ENCODE measurements around the gene TARS2. TPM values are rescaled to one million over a fixed set of nuclear protein-coding genes. Genes with fewer than 3 reads are reported as not detected.

TARS2 gene
- total and polyA plus RNA-seq, 2 of the 13 experiments (the other 11 are each of a cell fraction or from before 2014, with no cell fraction given) = 21.3 to 22.8 TPM

DNA sequence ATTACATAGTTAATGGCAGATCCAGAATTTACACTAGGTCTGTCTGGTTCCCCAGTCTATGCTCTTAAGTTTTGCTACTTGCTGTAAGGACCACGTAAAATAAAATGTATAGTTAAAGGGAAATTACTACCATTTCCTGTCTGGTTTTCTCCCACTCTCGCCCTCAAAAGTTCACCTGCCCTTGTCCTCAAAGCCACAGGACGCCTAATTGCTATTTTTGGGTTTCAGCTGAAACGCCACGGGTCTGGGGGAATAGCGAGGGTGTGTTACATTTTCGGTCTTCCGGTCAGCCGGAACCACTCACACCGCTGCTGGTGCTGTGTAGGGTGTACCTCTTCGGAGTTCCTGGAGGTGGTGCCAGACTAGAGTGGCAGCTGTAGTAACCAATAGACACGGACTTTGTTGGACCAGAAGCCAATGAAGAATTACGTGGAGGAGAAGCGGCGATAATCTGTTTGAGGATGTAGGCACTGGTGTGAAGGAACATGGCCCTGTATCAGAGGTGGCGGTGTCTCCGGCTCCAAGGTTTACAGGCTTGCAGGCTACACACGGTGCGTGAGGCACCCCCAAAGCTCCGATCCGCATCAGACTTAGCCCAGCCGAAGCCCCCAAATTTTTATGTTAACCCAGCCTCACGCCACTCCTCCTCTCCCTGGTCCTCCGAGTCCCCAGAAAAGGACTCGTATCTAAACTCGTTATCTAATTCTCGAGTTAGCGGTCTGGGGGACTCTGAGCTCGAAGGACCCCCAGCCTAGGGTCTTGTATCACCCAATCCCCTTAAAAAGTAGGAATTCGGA, at the start of gene TARS2 (continued):
- TF ChIP-seq, protein P1, sequence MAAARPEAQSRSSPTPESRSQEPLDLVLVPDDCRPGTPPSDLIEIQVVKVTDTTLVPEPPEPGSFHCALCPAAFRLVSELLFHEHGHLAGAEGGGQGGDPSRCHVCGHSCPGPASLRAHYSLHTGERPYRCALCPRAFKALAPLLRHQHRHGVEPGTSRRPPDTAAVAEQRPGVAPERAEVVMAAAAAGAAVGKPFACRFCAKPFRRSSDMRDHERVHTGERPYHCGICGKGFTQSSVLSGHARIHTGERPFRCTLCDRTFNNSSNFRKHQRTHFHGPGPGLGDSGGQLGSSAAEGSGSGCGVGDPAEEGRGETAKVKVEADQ (CRISPR knock-in tag; IDR thresholded peaks at IDR 0.05; ENCODE audit: borderline replicate concordance) = peak; percentile 85; the same call in 1 of the 2 replicates
- 0 out of 2 replicates have a peak, but pooled peaks have one; percentile 70 for TF ChIP-seq ZFP36L2 (CRISPR knock-in tag; IDR thresholded peaks at IDR 0.05)
- TF ChIP-seq FOXK1 (CRISPR knock-in tag; IDR thresholded peaks at IDR 0.05; ENCODE audit: borderline replicate concordance, low read depth) = peak; percentile 97
- no peak for TF ChIP-seq ZNF724P (CRISPR knock-in tag; IDR thresholded peaks at IDR 0.05; ENCODE audit: borderline replicate concordance)
- peak; percentile 69 for TF ChIP-seq THRA (CRISPR knock-in tag; IDR thresholded peaks at IDR 0.05; ENCODE audit: borderline replicate concordance)
- 0 out of 2 replicates have a peak, but pooled peaks have one; percentile 46 for TF ChIP-seq ZNF761 (CRISPR knock-in tag; conservative IDR thresholded peaks at IDR 0.05)
- TF ChIP-seq CBX5 (CRISPR knock-in tag; IDR thresholded peaks at IDR 0.05; ENCODE audit: borderline replicate concordance) = peak; percentile 92
- no peak for TF ChIP-seq ADNP (CRISPR knock-in tag; IDR thresholded peaks at IDR 0.05)
- TF ChIP-seq, protein P2, sequence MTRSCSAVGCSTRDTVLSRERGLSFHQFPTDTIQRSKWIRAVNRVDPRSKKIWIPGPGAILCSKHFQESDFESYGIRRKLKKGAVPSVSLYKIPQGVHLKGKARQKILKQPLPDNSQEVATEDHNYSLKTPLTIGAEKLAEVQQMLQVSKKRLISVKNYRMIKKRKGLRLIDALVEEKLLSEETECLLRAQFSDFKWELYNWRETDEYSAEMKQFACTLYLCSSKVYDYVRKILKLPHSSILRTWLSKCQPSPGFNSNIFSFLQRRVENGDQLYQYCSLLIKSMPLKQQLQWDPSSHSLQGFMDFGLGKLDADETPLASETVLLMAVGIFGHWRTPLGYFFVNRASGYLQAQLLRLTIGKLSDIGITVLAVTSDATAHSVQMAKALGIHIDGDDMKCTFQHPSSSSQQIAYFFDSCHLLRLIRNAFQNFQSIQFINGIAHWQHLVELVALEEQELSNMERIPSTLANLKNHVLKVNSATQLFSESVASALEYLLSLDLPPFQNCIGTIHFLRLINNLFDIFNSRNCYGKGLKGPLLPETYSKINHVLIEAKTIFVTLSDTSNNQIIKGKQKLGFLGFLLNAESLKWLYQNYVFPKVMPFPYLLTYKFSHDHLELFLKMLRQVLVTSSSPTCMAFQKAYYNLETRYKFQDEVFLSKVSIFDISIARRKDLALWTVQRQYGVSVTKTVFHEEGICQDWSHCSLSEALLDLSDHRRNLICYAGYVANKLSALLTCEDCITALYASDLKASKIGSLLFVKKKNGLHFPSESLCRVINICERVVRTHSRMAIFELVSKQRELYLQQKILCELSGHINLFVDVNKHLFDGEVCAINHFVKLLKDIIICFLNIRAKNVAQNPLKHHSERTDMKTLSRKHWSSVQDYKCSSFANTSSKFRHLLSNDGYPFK (CRISPR knock-in tag; IDR thresholded peaks at IDR 0.05; ENCODE audit: borderline replicate concordance) = peak; percentile 71; the same call in 1 of the 2 replicates
- TF ChIP-seq IRF9 (CRISPR knock-in tag; IDR thresholded peaks at IDR 0.05; ENCODE audit: borderline replicate concordance) = no peak
- TF ChIP-seq, protein P3, sequence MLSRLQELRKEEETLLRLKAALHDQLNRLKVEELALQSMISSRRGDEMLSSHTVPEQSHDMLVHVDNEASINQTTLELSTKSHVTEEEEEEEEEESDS (CRISPR knock-in tag; IDR thresholded peaks at IDR 0.05; ENCODE audit: borderline replicate concordance) = peak; percentile 76; the same call in 1 of the 2 replicates
- no peak for TF ChIP-seq AHR (CRISPR knock-in tag; IDR thresholded peaks at IDR 0.05)
- TF ChIP-seq GZF1 (CRISPR knock-in tag; IDR thresholded peaks at IDR 0.05) = no peak
- TF ChIP-seq ZNF598 (CRISPR knock-in tag; IDR thresholded peaks at IDR 0.05; ENCODE audit: borderline replicate concordance) = peak; percentile 47; the same call in 1 of the 2 replicates
- no peak for TF ChIP-seq ZNF432 (CRISPR knock-in tag; IDR thresholded peaks at IDR 0.05; ENCODE audit: borderline replicate concordance)
- TF ChIP-seq KDM4B (CRISPR knock-in tag; IDR thresholded peaks at IDR 0.05) = peak; percentile 74; the same call in 1 of the 2 replicates
- TF ChIP-seq ZNF367 (CRISPR knock-in tag; IDR thresholded peaks at IDR 0.05; ENCODE audit: borderline replicate concordance) = no peak
- TF ChIP-seq SOX6 (IDR thresholded peaks at IDR 0.05) = no peak
- peak; percentile 62; the same call in 1 of the 2 replicates for TF ChIP-seq SOX6 (CRISPR knock-in tag; IDR thresholded peaks at IDR 0.05)
- TF ChIP-seq TARDBP (CRISPR knock-in tag; IDR thresholded peaks at IDR 0.05) = peak; percentile 96
- no peak for TF ChIP-seq LCORL (IDR thresholded peaks at IDR 0.05)
- TF ChIP-seq LCORL (CRISPR knock-in tag; IDR thresholded peaks at IDR 0.05) = peak; percentile 62; the same call in 1 of the 2 replicates
- no peak for TF ChIP-seq NFIB (CRISPR knock-in tag; IDR thresholded peaks at IDR 0.05; ENCODE audit: borderline replicate concordance)
